ENCODE data around the gene KLF15. TPM values are rescaled to one million over a fixed set of nuclear protein-coding genes. Genes with fewer than 3 reads are reported as not detected.

KLF15 gene
- total RNA-seq, 1 experiment from 2014 or later = not detected

- no TSS peak for BruUV-seq (replicated peaks)
- Histone ChIP-seq H3K9me3 (ENCODE audit: low read length) (no peaks in the 10 kb centered on the region), H3K4me3 (ENCODE audit: low read length) (no peak overlapping the region), H3K27ac (ENCODE audit: low read length) (no peak overlapping the region), H3F3A (ENCODE audit: low read length, unreplicated experiment) (no peaks in the 10 kb centered on the region), H3K4me2 (ENCODE audit: low read length) (no peak overlapping the region), H3K9ac (ENCODE audit: low read length) (no peak overlapping the region), H4K20me1 (ENCODE audit: low read length) (no peaks in the 10 kb centered on the region), H2AFZ (ENCODE audit: low read length) (no peak overlapping the region), H3K9me2 (replicated peaks; ENCODE audit: low read length) (no peaks in the 10 kb centered on the region), H3K4me1 (ENCODE audit: insufficient read depth, low read length) (no peaks in the 10 kb centered on the region), H3K36me3 (ENCODE audit: low read depth, low read length) (no peaks in the 10 kb centered on the region), H3K27me3 (ENCODE audit: low read length) (no peaks in the 10 kb centered on the region), H3K79me2 (ENCODE audit: low read length) (no peaks in the 10 kb centered on the region)
- CTCF ChIA-PET = no interaction called here
- ATAC-seq = no peak
- POLR2A ChIA-PET (ENCODE audit: unreplicated experiment) = no interaction called here
- no peak for DNase-seq
- intact Hi-C loops (cut with micrococcal nuclease) = no loop called here
- TF ChIP-seq CTCF (conservative IDR thresholded peaks at IDR 0.05; ENCODE audit: low read depth, low read length) = no peak
- no peak for TF ChIP-seq EZH2 (IDR thresholded peaks at IDR 0.05; ENCODE audit: low read length, unreplicated experiment)
- TF ChIP-seq EZH2phosphoT487 (IDR thresholded peaks at IDR 0.05; ENCODE audit: borderline replicate concordance, low read length) = no peak
These were observed 61.7 kb downstream of the KLF15 start for GRCh38 chr3:126295407-126295939.

GRCh38 chr3:126294211-126294808, 62.9 kb downstream of the KLF15 start:
- ATAC-seq = no peak

More at GRCh38 chr3:126294211-126294808, 62.9 kb downstream of the KLF15 start:
- Histone ChIP-seq H3K4me3 (ENCODE audit: low read length) (no peak overlapping the region), H3K27me3 (ENCODE audit: low read length) (no peaks in the 10 kb centered on the region), H4K20me1 (ENCODE audit: low read length) (no peaks in the 10 kb centered on the region), H3K27ac (ENCODE audit: low read length) (no peak overlapping the region), H3K4me1 (ENCODE audit: insufficient read depth, low read length) (no peaks in the 10 kb centered on the region), H3K36me3 (ENCODE audit: low read depth, low read length) (no peaks in the 10 kb centered on the region), H3K79me2 (ENCODE audit: low read length) (no peaks in the 10 kb centered on the region), H3K4me2 (ENCODE audit: low read length) (no peak overlapping the region), H3K9ac (ENCODE audit: low read length) (no peak overlapping the region), H3K9me3 (ENCODE audit: low read length) (no peaks in the 10 kb centered on the region), H3K9me2 (replicated peaks; ENCODE audit: low read length) (no peaks in the 10 kb centered on the region), H2AFZ (ENCODE audit: low read length) (no peak overlapping the region), H3F3A (ENCODE audit: low read length, unreplicated experiment) (no peaks in the 10 kb centered on the region)
- no TSS peak for BruUV-seq (replicated peaks)
- POLR2A ChIA-PET (ENCODE audit: unreplicated experiment) = no interaction called here
- no peak for DNase-seq
- CTCF ChIA-PET = no interaction called here
- TF ChIP-seq CTCF (conservative IDR thresholded peaks at IDR 0.05; ENCODE audit: low read depth, low read length) (no peak), EZH2 (IDR thresholded peaks at IDR 0.05; ENCODE audit: low read length, unreplicated experiment) (no peak), EZH2phosphoT487 (IDR thresholded peaks at IDR 0.05; ENCODE audit: borderline replicate concordance, low read length) (no peak)
- intact Hi-C loops (cut with micrococcal nuclease) = no loop called here

Measured in PC-3 (cell line).